AG04449 (cell line): Measurements from ENCODE around the gene CACNA1C.

ENCODE experiments used
- CTCF ChIA-PET: fragments of 350-600 bp; formaldehyde crosslinking; extraction: SDS; loops from one replicate; lab custom pipeline; 2021; ENCODE audit warnings: antibody characterized with exemption; lab: Yijun Ruan, JAX
- POLR2A ChIA-PET: fragments of 400-600, 350-600 bp; formaldehyde crosslinking; extraction: SDS; loops from one replicate; lab custom pipeline; 2020; ENCODE audit warnings: antibody characterized with exemption, inconsistent platforms; lab: Yijun Ruan, JAX
- DNase-seq: peaks from one replicate; pipeline ENCODE4 v3.0.0-alpha.2; 2010; ENCODE audit warnings: low read depth, low spot score
- H3K4me3 ChIP-seq: 2 replicates; pipeline ENCODE4 v1.5.1; 2011; ENCODE audit warnings: low read depth, mild to moderate bottlenecking, control low read depth, low read length
- CTCF ChIP-seq: IDR thresholded peaks from one replicate; pipeline ENCODE4 v1.5.1; 2011; ENCODE audit warnings: mild to moderate bottlenecking, moderate library complexity, low read length, control low read depth, inconsistent platforms; ENCODE audit not compliant: insufficient read depth; ENCODE audit errors: missing control alignments

The CACNA1C gene

DNA sequence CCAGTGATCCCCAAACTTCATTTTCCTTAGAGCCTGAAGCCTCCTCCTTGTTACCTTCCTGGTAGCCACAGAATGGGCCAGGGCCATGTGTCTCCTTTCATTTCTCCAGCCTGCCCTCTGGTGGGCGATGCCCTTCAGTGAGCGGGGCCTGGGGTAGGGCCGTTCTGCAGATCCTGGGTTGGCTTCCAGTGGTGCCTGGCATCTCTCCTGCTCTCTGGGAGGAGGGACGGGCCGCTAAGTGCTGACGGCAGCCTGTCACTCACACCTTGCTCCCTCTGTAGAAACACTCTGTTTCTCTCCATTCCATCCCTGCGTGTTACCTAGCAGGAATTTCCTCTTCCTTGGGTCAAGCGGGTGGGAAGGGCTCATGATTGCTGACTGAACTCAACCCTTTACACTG, 232.1 kb downstream of the CACNA1C start:
- TF ChIP-seq CTCF: peak; percentile 87
- CTCF ChIA-PET: interaction anchor here (0.7 to 6.3 kb wide), 29 partner anchors 8 to 299 kb away, joined by 3 to 71 read pairs (median 5); no protein-coding TSS in a partner anchor
- peak overlapping the region; percentile 24 for H3K4me3 ChIP-seq
- DNase-seq: no peak
- POLR2A ChIA-PET: interaction anchor here (1.4 to 1.7 kb wide), 2 partner anchors 20 to 41 kb away, joined by 5 to 11 read pairs; no protein-coding TSS in a partner anchor

DNA sequence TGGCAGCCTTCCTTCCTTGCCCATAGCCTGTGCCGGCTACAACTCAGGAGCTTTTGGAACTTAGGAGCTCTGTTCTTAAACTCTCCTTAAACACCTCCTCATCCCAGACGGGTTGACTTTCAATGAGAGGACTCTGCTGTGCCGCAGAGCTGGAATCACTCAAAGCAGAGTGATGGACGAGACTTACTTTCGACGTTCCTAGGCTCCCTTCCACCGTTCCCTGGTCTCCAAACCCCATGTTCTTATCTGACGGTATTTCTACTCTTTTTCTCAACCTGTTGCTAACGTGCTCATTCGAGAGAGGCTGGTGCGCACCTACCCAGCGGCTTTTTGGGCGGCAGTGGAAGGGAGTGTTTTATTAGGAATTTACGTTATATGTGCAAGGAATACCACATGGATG, 232.7 kb downstream of the CACNA1C start:
- no peak for DNase-seq
- no peak overlapping the region for H3K4me3 ChIP-seq
- CTCF ChIA-PET: interaction anchor here (0.7 to 6.3 kb wide), 31 partner anchors 9 to 298 kb away, joined by 3 to 71 read pairs (median 4); no protein-coding TSS in a partner anchor
- POLR2A ChIA-PET: no interaction called here
- no peak for TF ChIP-seq CTCF

DNA sequence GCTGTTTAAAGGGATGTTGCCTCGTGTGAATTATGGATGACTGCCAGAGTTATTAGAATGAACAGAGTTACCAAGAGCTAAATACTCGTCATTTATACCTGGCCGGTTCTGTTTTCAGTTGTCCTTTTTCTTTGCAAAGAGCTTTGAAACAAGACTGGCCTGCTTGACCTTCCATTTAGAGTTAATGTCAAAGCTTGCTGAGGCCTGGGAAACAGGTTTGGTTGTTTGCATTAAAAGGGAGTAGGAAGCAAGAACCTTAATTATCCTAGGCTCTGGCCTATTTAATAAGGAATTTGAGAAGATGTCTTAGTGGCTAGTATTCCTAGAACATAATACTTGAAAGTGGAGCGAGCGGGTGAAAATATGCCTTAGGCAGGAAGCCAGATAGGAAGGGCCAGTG, 233.3 kb downstream of the CACNA1C start:
- no peak for DNase-seq
- H3K4me3 ChIP-seq: no peak overlapping the region
- ChIA-PET CTCF (interaction anchor here (0.9 to 6.3 kb wide), 17 partner anchors 9 to 297 kb away, joined by 3 to 71 read pairs (median 5); no protein-coding TSS in a partner anchor), POLR2A (no interaction called here)
- TF ChIP-seq CTCF: no peak

GRCh38 chr12:2286461-2287131, 233.8 kb downstream of the CACNA1C start:
- TF ChIP-seq CTCF: no peak
- H3K4me3 ChIP-seq: no peak overlapping the region
- DNase-seq: peak; percentile 55
- POLR2A ChIA-PET: no interaction called here
- CTCF ChIA-PET: interaction anchor here (0.9 to 6.3 kb wide), 16 partner anchors 10 to 347 kb away, joined by 3 to 71 read pairs (median 5); no protein-coding TSS in a partner anchor

GRCh38 chr12:2287151-2287550, 234.4 kb downstream of the CACNA1C start:
- H3K4me3 ChIP-seq: no peak overlapping the region
- ChIA-PET CTCF (interaction anchor here (1.0 to 3.5 kb wide), 8 partner anchors 17 to 347 kb away, joined by 3 to 19 read pairs (median 4); no protein-coding TSS in a partner anchor), POLR2A (interaction anchor here (0.6 to 0.7 kb wide), 2 partner anchors 9 to 25 kb away, joined by 3 read pairs; no protein-coding TSS in a partner anchor)
- no peak for TF ChIP-seq CTCF
- DNase-seq: no peak

DNA sequence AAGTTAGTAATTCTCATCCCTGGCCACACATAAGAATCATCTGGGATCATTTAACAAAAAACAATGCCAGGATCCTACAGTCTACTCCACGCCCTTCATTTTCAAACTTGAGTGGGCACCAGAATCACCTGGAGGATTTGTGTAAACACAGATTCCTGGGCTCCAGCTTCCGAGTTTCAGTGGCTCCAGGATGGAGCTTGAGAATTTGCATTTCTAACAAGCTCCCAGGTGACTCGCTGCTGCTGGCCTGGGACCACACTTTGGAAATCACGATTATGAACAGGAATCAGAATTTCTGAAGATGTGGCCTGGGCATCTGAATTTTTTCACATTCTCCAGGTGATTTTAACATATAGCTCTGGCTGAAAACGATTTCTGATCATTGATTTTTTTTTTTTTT, 234.8 kb downstream of the CACNA1C start:
- no peak overlapping the region for H3K4me3 ChIP-seq
- CTCF ChIA-PET: interaction anchor here (1.0 to 3.5 kb wide), 11 partner anchors 17 to 348 kb away, joined by 3 to 19 read pairs (median 4); no protein-coding TSS in a partner anchor
- TF ChIP-seq CTCF: no peak
- DNase-seq: no peak
- POLR2A ChIA-PET: interaction anchor here (0.6 to 0.8 kb wide), 5 partner anchors 9 to 182 kb away, joined by 3 read pairs; no protein-coding TSS in a partner anchor
